ENCODE measurements around the gene DLGAP1.
"Not testable (repeated sequence)": the region's sequence is repeated elsewhere in the genome, so short reads cannot be mapped to it uniquely, and the experiment has no call there.

The DLGAP1 gene

DNA sequence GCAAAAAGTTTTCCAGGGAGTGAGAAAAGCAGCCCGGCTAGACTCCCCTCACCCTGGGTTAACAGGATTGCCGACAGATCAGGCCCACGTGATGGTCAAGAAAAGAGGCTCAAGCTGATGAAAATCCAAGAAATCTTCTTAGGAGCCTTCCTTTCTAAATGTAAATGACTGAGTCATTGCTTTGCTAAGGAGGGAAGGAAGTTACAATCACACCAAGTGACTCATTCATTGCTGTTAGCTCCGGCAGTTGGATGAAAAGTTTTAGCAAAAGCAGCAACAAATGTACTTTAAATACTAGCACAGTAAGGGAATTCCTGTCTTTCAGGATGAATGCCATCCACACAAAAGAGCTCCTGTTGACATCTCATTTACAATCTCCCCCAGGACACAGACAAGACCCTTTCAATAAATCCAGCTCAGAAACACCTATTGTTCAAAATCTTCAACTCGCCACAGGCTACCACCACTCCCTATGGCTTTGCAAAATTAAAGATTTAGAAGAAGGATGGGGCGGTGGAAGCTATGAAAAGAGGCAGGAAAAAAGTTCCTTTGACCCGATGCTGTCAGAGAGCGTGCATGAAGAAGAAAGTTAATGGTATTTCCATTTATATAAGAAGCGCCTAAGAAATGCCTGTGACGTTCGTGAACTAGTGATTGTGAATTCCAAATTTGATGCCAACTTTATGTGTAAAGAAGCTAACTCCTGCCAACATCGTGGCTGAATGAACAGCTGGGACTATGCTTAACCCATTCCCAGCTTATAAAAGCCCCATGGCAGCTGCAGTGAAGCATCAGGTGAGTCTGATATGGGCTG is 851.5 kb downstream of the DLGAP1 start:
- DNase-seq (ENCODE audit: low read depth): no peak

DNA sequence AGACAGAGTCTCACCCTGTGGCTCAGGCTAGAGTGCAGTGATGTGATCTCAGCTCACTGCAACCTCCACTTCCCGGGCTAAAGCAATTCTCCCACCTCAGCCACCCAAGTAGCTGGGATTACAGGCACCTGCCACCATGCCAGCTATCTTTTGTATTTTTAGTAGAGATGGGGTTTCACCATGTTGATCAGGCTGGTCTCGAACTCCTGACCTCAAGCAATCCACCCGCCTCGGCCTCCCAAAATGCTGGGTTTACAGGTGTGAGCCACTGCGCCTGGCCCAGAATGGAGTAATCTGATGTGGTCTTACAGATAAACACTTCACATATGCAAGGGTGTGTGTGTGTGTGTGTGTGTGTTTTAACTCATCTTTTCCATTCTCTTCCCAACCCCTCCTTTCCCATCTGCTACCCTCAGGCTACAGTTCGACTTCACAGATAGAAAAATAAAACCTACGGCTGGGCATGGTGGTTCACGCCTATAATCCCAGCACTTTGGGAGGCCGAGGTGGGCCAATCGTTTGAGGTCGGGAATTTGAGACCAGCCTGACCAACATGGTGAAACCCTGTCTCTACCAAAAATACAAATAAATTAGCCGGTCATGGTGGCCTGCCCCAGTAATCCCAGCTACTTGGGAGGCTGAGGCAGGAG is 853.9 kb downstream of the DLGAP1 start:
- DNase-seq (ENCODE audit: low read depth): not testable (repeated sequence)

DNA sequence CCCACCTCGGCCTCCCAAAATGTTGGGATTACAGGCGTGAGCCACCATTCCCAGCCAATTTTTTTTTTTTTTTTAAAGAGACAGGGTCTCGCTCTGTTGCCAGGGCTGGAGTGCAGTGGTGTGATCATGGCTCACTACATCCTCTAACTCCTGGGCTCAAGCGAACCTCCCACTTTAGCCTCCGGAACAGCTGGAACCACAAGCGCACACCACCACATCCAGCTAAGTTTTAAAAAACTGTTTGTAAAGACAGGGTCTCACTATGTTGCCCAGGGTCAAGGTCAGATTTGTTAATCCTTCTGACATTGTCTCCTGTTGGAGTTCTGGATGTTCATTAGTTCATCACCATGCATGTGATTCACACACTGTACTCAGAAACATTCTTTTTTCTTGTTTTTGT is 855.2 kb downstream of the DLGAP1 start:
- no peak for DNase-seq (ENCODE audit: low read depth)

DNA sequence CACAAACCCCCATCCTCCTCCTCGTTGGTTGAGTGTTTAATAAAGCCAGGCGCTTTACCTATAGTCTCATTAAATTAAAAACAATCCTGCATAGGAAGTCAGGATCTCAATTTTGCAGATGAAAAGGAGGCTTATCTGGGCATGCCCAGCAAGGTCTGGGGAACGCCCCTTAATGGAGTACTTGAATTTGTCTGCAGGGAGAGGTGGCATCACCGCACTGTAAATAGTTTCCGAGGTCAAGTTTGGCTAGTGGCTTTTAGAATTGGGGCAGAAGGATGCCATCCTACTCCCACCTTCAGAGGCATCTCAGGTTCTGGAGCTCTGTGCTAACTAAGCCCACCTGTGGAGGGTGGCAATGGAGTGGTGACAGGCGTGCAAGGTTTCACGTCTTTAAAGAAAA is 855.9 kb downstream of the DLGAP1 start:
- no peak for DNase-seq (ENCODE audit: low read depth)

DNA sequence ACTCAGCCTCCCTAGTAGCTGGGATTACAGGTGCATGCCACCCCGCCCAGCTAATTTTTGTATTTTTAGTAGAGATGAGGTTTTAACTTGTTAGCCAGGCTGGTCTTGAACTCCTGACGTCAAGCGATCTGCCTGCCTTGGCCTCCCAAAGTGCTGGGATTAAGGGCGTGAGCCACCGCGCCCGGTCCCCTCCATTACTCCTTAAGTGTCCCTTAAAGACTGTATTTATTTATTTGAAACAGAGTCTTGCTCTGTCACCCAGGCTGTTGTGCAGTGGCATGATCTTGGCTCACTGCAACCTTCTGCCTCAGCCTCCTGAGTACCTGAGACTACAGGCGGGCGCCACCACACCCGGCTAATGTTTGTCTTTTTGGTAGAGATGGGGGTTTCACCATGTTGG is 856.5 kb downstream of the DLGAP1 start:
- DNase-seq (ENCODE audit: low read depth): no peak

DNA sequence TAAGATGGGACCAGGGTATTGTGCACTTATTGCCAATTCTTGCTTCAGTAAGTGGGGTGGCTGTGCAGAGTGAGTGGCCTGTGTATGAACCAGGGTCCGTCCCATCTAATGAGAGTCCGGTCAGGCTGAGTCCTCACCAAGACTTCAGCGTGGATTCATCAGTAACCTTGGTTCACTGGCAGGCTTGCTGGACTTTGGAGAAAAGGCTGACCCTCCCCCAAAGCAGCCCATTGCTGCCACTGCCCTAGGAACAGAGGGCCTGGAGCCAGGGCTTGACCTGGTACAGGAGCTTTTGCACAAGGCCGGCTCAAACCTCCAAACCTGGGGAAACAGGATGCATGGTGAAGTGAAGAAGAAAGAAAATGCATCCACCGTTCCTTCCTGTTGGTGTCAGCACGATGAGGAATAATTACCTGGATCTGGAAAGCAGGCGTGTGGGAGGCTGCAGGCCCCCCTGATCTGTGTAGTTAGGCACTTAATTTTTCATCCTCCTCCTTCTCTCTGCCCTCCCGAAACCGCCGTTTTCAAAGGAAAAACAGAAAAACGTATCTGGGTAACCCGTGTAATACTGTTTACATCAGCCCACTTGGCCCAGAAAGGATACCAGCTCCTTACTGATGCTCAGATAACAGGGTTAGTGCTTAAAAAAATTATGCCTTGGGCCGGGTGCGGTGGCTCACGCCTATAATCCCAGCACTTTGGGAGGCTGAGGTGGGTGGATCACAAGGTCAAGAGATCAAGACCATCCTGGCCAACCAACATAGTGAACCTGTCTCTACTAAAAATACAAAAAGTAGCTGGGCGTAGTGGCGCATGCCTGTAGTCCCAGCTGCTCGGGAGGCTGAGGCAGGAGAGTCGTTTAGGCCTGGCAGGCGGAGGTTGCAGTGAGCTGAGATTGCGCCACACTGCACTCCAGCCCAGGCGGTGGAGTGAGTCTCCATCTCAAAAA is 857.4 kb downstream of the DLGAP1 start:
- DNase-seq (ENCODE audit: low read depth): no peak

DNA sequence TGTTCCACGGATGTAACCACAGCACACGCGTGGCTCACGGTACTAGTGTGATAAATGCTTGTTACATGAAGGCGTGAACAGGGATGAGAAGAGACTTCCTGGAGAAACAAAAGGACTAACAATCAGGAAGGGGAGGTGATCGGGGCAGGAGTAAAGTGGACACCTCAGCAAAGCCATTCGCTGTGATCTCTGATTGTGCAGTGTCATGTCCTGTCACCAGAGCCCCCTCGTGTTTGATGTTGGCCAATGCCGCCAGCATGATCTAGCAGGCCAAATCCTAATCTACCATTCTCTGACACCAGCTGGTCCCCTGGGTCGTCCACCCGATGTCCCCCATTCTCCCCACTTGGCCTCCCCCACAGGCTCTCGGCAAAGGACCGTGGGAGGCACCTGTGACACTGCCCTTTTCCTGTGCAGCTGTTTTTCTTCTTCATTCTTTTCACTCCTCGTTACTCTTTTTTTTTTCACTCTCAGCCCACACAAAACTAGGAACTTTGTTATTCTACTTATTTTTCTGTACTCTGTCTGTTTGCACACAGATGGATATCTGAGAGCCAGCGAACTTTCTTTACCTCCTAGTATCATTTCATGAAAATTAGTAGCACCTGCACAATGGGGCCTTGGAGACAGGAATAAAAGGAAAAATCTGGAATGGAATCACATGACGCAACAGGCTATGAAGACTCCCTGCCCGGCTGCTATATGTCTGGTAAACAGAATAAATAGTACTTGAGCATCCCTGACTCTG is 858.3 kb downstream of the DLGAP1 start:
- no peak for DNase-seq (ENCODE audit: low read depth)

DNA sequence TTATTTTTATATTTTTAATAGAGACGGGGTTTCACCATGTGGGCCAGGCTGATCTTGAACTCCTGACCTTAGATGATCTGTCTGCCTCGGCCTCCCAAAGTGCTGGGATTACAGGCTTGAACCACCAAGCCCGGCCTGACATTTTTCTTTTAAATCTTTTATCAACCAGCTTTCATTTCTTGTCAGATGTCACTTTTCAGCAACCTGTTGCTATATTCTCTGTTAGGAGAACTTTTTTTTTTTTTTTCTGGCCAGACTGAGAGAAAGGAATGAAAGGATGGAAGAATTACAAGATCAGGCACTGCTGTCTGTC is 858.8 kb downstream of the DLGAP1 start:
- DNase-seq (ENCODE audit: low read depth): no peak

DNA sequence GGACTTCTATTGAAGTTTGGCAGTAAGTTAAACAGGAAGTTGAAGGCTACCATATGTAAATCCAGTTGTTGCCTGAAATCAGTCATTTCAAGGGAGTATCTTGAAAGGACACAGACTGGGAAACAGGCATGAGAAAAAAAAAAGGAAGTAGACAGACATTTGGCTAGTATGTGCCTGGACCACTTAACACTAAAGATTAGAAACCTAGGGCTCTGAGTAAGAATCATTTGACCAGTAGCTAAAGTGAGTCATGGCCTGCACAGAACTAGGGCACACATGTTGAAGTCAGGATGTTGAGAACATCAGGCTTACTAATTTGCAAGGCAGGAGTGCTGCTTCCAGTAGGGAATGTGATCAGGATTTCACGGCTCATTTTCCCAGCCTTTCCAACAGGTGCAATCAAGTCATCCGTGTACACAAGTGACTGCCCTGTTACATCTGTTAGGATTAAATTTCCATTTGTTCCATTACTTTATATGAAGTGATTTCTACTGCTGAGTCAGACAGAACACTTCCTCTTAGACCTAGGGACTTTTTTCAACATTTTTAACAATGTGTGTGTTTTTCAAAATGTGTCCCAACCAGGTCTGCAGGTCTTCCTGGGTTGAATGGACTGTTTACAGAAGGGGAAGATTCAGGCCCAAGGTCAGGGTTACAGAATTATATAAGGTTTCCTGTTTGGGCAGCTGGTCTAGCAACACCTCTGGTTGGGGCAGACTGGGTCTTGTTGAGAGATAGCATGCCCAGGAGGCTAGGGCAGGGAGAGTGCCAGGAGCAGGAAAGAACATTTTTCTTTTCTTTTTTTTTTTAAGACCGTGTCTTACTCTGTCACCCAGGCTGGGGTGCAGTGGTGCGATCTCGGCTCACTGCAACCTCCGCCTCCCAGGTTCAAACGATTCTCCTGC is 859.5 kb downstream of the DLGAP1 start:
- no peak for DNase-seq (ENCODE audit: low read depth)

DNA sequence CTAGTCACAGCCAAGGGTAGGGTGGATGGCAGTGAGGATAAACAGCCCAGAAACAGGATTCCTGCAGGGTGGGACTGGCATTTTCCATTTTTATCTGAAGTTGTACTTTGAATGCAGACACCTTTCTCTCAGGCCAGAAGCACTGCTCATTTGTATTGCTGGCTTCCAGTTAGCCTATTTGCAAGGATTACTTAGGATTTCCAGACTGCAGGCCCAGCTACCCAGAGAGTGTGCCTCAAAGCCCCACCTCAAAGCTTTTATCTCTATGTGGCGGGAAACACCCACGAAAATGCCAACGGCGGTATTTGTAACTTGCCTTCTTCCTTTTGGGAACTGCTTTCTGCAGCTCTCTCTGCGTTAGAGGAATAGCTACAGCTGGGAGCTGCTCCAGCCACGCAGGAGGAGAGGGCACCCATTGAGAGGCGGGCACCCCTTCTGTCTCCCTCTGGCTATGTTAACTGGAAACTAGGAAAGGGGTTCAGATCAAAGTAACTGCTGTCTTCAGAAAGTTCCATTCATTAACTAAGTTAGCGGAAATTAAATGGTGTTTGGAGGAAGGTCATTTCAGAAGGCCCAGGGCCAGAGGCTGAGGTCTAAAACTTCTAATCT is 860.2 kb downstream of the DLGAP1 start:
- no peak for DNase-seq (ENCODE audit: low read depth)

DNA sequence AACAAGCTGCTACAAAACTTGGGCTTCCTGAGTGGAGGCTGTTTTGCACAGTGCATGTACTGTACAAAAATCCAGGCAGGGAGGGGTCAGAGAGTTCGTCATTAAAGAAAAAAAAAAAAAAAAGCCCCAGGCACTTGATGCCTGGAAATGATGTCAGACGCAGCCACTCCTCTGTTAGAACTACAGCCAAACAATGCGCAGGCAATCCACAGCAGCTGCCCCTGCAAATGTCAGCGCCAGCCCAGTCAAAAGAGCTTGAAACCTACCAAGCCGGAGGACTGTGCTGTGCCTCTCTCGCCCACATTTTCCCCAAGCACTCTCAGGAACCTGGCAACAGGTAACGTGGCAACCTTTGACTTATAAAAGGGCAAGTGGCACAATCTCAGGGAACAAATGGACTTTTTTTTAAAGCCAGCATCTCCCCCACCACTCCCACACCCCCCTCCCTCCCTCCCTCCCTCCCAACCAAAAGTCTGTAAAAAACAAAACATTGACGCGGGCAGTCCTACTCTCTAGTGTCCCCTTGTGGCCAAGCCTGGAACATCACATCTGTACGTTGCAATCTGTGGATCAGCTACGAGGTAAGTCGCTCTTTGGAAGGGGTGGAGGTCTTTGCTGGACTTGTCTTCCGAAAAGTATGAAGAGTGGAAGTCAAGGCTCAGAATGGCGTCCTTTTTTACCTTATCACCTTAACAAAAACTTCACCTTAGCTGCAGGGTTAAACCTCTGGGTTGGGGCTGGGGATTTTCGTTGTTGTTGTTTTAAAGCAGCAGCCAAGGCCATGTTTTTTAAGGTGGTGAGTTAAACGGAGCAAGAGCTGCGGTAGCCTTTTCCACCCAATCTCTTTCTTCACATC is 861.0 kb downstream of the DLGAP1 start:
- DNase-seq (ENCODE audit: low read depth): peak; percentile 75

DNA sequence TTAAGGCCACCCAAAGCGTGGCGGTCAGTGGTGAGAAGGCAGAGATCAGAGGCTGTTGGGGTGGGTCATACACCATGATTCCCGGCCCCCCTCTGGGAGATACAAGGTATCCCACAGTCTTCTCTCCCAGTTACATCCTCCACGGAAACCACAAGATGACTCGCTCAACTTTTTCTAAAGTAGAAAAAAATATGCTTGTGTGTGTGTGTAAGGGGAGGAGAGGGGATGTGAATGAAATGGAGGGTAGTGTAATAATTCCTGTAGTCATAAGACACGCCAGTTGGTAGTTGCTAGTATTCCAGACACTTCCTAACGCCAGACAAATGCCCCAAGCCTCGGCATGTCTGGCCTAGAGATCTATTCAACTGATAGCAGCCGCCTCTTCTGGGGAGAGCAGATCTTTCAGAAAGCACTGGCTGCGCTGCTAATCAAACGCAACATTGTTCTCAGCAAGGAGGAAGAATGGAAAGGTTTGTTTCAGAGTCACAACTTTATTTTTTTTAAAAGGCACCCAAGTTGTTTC is 861.7 kb downstream of the DLGAP1 start:
- no peak for DNase-seq (ENCODE audit: low read depth)

DNA sequence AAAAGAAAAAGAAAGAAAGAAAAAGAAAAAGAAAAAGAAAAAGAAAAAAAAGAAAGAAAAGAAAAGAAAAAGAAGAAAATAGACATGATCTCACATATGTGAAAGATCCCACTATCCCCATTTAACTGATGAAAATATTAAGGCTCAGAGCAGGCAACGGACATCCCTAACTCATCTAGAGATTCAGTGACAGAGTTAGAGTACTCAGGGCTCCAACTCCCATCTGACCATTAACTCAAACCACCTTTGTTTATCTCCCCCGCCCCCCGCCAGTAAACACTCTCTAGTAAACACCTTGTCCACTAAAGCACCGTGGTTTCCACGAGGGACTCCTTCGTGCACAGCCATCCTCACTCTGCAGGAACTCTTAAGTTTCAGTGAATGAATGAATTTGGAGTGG is 862.2 kb downstream of the DLGAP1 start:
- no peak for DNase-seq (ENCODE audit: low read depth)

DNA sequence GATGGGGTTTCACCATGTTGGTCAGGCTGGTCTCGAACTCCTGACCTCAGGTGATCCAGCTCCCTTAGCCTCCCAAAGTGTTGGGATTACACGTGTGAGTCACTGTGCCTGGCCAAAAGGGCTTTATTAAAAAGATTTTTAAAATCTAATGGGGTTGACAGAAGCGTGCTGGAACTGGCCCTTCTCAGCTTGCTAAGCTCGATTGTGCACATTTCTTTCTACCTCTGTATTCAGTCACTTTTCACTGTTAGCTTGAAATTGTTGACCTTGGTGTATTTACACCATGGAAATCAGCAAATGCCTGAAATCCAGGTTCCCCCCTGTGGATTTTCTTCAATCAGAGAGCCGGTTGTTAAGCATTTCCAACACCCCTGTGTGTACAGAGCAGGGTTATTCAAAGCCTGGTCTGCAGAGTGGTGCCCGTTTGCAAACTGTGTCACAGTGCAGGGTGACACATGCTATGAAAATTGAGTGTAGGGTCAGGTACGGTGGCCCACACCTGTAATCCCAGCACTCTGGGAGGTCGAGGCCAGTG is 864.9 kb downstream of the DLGAP1 start:
- no peak for DNase-seq (ENCODE audit: low read depth)

DNA sequence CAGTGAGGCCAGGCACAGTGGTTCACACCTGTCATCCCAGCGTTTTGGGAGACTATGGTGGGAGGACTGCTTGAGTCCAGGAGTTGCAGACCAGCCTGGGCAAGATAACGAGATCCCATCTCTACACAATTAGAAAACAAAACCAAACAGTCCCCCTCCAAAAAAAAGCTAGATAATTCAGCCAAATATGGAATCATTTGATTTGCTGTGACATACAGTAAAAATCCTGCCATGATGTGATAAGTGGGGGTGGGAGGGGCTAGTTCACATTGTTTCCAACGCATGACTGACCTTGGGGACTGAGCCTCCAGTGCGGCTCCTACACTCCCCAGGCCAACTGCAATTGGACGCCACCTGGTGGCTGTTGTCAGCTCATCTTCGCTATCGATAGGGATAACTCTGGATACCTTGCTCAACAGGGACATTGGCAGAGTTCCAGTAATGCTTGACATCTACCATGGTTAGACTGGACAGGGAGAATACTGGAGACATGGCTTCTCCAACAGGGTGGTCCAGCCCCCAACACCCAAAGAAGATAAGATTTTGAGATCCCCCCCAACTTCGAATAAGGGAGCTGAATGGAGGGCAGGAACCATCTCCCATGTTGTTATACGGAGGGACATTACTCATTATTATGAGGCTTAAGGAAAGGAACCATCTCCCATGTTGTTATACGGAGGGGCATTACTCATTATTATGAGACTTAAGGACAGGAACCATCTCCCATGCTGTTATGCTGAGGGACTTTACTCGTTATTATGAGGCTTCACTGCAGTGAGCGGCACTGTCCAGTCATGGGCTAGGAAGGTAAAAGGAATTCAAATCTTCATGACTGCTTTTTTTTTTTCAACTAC is 869.2 kb downstream of the DLGAP1 start:
- peak; percentile 53 for DNase-seq (ENCODE audit: low read depth)

DNA sequence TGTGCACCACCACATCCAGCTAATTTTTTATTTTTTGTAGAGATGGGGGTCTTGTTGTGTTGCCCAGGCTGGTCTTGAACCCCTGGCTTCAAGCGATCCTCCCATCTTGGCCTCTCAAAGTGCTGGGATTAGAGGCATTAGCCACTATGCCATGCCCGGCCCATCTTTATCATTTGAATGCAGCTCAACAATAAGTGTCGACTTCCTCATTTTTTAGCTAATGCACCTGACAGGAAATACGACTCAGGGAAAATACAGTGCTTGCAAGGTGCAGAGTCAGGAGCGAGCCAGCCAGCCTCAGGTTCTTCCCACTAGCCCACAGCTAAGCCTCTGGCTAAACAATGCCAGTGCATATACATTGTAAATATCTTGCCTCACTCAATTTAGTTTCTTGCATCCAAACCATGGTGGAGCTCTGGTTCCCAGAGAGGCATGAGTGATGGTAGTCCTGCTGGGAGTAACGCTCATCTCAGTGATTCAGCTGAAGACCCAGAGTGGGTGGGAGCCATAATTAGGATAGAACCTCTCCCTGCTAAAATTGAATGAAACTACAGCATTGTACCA is 870.1 kb downstream of the DLGAP1 start:
- DNase-seq (ENCODE audit: low read depth): no peak

DNA sequence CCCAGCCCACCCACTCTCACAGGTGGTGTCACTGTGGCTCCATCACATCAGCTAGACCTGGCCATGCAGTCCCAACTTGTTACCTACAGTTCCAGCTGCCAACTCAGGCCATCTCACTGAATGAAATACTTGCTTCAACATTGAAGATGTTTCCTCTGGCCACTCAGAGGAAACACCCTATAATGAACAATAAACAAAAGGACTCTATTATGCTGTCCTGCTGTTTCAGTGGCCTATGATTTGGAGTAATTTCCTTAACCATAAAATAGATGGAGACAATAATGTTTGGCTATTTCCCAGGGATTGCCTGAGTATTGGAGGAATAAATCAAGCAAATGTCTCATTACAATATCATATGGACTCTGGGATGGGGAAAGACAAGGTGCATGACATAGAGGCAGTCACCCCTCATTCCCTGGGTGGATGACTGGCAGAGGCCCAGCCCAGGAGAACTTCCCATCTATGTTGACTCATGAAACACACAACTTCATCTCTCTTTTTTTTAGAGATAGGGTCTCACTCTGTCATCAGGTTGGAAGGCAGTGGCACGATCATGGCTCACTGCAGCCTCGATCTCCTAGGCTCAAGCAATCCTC is 870.7 kb downstream of the DLGAP1 start:
- DNase-seq (ENCODE audit: low read depth): no peak
